Ishikawa (cell line): Measurements from ENCODE around the gene AUTS2.

Experiments used
- CEBPB ChIP-seq: IDR thresholded peaks from 2 replicates; pipeline ENCODE4 v1.6.1; 2012
- CREB1 ChIP-seq: IDR thresholded peaks from 2 replicates; pipeline ENCODE4 v1.6.1; 2012; ENCODE audit warnings: low read depth
- EP300 ChIP-seq: IDR thresholded peaks from 2 replicates; pipeline ENCODE4 v1.6.1; 2012; ENCODE audit warnings: borderline replicate concordance
- FOXM1 ChIP-seq: IDR thresholded peaks from 2 replicates; pipeline ENCODE4 v1.6.1; 2012; ENCODE audit warnings: low read depth, borderline replicate concordance
- MAX ChIP-seq: IDR thresholded peaks from 2 replicates; pipeline ENCODE4 v1.6.1; 2012
- NFIC ChIP-seq: IDR thresholded peaks from 2 replicates; pipeline ENCODE4 v1.6.1; 2012
- RAD21 ChIP-seq: IDR thresholded peaks from 2 replicates; pipeline ENCODE4 v1.6.1; 2012; ENCODE audit warnings: low read depth
- TAF1 ChIP-seq: IDR thresholded peaks from 2 replicates; pipeline ENCODE4 v1.6.1; 2012; ENCODE audit warnings: low read depth, mild to moderate bottlenecking
- TEAD4 ChIP-seq: IDR thresholded peaks from 2 replicates; pipeline ENCODE4 v1.6.1; 2012
- TF ChIP-seq, protein P1 (sequence below): IDR thresholded peaks from 2 replicates; pipeline ENCODE4 v1.6.1; 2012; ENCODE audit warnings: low read depth, mild to moderate bottlenecking

- TF ChIP-seq RAD21 (no peak), CEBPB (no peak), TAF1 (no peak), EP300 (no peak), CREB1 (no peak), MAX (no peak), TEAD4 (no peak), FOXM1 (no peak), NFIC (no peak)
- TF ChIP-seq, protein P1, sequence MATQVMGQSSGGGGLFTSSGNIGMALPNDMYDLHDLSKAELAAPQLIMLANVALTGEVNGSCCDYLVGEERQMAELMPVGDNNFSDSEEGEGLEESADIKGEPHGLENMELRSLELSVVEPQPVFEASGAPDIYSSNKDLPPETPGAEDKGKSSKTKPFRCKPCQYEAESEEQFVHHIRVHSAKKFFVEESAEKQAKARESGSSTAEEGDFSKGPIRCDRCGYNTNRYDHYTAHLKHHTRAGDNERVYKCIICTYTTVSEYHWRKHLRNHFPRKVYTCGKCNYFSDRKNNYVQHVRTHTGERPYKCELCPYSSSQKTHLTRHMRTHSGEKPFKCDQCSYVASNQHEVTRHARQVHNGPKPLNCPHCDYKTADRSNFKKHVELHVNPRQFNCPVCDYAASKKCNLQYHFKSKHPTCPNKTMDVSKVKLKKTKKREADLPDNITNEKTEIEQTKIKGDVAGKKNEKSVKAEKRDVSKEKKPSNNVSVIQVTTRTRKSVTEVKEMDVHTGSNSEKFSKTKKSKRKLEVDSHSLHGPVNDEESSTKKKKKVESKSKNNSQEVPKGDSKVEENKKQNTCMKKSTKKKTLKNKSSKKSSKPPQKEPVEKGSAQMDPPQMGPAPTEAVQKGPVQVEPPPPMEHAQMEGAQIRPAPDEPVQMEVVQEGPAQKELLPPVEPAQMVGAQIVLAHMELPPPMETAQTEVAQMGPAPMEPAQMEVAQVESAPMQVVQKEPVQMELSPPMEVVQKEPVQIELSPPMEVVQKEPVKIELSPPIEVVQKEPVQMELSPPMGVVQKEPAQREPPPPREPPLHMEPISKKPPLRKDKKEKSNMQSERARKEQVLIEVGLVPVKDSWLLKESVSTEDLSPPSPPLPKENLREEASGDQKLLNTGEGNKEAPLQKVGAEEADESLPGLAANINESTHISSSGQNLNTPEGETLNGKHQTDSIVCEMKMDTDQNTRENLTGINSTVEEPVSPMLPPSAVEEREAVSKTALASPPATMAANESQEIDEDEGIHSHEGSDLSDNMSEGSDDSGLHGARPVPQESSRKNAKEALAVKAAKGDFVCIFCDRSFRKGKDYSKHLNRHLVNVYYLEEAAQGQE, result no peak
Measured at GRCh38 chr7:70673778-70674570, 1075.7 kb downstream of the AUTS2 start.
